ENCODE results near the gene TOPAZ1.

The TOPAZ1 gene

DNA sequence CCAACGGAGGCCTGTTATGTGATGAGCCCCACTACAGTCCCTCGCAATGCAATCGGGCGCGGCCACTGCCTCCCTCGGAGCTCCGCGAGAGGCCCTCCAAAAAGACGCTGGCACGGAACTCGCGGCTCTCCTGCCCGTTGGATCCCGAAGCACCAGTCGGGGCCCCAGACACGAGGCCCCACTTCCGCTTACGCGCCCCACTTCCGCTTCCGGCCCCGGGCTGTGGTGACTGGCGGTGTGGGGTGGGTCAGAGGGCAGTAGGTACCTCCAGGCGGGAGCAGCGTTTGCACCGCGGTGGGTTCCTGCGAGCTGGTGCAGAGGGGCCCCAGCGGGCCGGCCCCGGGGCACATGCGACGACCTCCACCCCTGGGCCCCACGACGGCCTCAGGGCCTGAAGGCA lies at the start of gene TOPAZ1:
Gene TOPAZ1, plus strand, starts transcription at position 181 of the 400 bp plus-strand sequence. Its CDS starts 168 bp downstream, at position 349.
- no peak for DNase-seq (ENCODE audit: low read depth)

DNA sequence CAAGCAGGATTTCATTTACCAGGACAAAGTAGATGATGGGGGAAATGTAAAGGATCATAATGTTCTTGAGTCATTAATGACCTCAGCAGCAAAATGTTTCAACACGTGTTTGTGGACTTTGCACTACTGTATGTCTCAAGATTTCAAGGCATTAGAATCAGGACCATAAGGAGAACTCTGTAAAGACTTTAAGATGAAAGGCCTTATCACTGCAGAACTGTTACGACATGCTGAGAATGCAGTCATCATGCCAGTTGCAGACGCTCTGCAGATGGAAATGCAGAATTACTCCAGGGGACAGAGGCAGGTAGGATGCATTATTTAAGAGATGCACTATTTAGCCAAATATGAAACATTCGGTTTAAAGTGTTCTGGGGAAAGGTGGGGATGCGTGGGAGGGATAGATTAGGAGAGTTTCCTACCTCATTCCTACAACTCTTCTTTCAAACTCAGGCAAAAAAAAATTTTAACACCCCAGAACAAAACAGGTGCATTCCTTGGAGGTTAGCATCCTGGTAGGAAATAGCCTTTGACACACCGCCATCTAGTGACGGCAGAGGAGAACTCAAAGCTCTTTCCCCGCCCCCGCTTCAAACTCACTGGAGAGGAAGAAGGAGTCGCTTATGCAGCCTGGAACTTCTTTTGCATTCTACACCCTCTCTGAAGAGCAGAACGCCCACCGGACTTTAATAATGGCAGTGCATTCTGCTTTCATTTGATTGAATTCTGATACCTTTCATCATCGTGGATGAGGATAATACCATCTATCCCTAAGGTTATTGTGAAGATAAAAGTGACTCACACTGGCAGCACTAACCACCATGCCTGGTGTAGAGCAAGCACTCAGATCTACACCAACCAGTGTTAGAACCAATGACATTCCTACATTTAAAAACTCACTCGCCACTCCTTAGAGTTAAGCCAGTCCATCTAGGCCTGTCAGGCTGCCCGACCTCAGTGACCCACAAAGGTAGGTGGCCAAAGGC lies 43.1 kb upstream of the TOPAZ1 start:
- DNase-seq (ENCODE audit: low read depth): peak; percentile 52

DNA sequence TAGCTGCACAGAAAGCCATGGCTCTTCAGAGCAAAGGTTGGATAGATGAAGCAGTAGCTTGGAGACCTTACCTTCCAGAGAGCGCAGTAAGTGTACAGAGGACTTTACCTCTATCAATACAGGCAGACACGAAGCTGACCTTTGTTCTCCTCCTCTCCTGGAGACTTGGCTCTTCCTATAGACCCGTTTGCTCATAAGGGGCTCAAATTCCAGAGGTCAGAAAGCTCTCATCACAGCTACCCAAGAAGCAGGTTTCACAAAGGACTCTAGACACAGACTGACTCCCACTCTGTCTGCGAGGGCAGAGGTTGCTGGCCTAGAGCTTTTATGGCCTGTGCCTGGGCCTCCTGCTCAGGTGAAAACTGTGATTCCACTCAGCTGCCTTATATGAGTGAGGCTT lies 35.4 kb upstream of the TOPAZ1 start:
- DNase-seq (ENCODE audit: low read depth): no peak

DNA sequence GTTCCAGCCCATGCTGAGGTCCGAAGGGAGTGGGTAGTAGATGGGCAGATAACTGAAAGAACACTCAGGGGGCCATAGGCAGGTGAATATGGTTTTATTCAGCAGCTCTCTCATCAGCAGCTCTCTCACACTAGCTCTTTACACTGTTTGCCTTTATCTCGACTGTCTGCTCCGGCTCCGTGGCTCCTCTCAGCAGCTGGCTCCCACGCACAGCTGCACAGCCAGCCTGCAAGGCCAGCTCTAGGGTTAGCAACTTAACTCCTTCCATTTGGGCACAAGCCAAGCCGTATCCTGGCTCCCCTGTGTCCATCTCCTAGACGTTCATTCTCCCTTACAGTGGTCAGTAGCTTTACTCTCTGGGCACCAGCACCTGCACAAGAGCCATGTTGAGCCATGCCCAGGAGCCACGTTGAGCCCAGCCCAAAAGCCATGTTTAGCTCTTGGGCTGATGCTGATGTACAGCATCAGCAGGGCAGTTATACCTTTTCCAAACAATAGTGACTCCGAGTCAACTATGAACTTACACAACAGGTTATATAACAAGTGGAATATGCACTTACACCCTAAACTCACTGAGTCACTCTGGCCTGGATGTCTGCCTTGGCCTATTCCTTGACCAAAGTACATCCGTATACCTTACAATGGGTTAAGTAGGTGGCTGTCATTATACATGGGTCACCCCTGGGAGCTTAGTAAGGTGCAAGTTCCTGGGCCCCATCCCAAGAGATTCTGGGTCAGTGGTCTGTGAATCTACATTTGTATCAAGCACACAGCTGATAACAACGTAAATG lies 34.6 kb upstream of the TOPAZ1 start:
- no peak for DNase-seq (ENCODE audit: low read depth)

DNA sequence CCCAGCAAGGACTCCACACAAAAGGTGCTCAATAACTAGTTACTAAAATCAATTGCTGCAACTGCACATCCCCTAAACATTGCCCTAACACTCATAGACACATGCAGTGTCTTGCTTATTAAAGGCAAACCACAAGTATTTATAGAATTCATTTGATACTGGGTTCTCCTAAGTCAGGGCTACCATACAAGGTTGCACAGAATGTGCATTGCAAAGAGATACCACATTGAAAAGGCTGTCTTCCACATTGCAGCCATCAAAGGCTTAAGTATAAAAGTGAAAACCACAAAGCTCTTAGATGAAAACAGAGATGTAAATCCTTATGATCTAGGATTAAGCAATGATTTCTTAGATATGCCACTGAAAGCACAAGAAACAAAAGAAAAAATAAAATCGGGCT lies 33.6 kb upstream of the TOPAZ1 start:
- DNase-seq (ENCODE audit: low read depth): peak; percentile 68

DNA sequence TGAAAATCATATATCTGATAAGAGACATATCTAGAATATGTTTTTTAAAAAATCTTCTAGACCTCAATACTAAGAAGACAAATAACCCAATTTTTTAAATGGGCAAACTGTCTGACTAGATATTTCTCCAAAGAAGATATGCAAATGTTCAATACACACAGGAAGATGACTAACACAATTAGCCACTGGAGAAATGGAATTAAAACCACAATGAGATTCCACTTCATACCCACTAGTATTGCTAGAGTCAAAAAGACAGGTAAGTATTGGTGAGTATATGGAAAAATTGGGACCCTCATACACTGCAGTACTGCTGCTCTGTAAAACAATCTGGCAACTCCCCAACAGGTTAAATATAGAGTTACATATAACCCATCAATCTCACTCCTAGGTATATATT lies 33.1 kb upstream of the TOPAZ1 start:
- DNase-seq (ENCODE audit: low read depth): no peak

DNA sequence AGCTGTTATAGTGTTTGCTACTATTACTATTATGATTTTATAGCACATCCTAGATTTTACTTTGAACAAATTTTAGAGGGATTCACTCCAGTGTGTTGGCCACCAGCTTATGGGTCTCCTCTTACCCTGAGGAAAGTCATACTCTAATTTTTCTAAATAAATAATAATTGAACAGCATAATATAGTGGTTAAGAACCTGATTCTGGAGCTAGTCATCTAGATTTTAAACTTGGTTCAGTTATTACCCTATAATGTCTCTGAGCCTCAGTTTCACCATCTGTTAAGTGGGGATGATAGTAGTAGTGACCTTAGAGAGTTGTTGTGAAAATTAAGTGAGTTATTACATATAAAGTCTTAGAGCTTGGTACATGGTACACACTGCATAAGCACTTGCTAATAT lies 30.7 kb upstream of the TOPAZ1 start:
- no peak for DNase-seq (ENCODE audit: low read depth)

DNA sequence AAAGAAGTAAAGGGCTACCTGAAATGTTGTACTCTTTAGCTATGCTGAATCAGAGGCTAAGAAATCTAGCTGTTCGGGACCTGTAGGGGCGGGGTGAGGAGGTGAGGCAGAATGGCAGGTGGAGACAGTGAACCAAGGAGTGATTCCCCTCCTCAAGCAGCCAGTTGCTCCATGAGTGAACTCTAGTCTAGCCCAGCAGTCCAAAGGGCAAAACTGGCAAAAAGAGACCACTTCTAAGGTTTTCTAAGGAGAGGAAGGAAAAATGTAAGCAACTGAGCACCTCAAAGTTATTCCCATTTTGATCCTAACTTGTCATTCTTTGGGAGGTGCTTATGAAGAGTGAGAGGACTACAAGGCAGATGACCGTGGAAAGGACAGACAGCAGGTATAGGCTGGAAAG lies 19.3 kb upstream of the TOPAZ1 start:
- no peak for DNase-seq (ENCODE audit: low read depth)

DNA sequence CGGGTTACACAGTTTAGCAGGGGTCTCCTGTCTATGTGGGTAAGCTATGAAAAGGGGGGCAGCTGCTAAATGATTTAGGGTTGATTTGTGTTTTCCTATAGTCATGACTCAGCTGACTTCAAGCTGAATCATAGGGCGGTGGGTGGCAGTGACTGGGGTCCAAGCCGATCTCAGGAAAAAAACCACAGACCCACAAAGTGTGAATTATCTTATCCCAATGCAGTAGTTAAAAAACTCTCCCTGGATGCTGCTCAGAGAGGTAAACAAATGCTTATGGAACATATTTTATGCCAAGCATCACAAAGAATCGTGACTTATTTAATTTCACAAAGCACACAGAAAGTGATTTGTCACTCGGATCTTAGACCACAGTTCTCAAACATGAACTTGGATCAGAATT lies 18.4 kb upstream of the TOPAZ1 start:
- no peak for DNase-seq (ENCODE audit: low read depth)

DNA sequence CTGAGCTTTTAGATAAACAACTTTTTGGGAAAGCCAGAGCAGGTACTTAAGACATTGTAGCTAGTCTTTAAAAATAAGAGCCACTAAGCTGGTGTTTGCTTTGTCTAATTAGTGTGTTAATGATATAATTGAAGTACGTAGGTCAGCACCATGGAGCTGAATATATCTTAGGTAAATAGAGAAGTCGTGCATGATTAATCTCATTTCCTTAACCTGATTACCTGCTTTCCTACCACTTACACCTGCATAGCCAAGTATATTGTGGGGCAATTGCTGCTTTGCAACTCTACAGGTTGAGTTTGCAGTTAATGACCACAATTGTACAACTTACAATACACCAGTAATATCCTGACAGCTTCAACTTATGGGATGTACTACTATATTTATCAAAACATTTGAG lies 17.6 kb upstream of the TOPAZ1 start:
- no peak for DNase-seq (ENCODE audit: low read depth)

DNA sequence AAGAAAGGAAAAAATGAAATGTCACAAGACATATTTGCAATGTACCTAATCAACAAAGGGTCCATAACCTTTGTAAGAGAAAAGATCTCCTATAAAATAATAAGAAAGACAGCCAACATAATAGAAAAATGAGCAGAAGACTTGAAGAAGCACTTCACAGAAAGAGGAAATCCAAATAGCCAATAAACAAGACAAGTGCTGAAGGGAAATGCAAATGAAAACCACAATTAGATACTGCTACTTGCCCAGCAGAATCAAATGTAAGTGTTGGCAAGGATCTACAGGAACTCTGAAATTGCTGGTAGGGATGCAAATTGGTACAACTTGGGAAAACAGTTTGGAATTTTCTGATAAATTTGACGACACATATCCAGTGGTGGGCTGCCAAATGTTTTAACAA lies 15.1 kb upstream of the TOPAZ1 start:
- no peak for DNase-seq (ENCODE audit: low read depth)

DNA sequence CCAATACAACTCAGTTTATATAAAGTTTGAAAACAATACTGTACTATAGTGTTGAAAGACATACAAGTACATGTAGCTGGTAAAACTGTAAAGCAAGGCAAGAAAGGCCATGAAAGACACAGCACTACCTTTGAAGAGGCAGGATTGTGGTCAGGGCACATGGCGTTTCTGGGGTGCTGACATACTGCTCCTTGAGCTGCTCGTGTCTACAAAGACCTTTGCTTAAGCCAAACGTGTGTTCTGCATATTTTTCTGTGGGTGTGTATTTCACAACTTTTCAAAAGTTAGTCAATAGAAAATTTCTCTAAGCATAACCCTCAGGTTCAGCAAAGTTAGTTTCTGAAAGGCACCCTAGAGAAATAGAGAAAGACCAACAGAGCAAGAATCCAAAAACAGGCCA lies 14.1 kb upstream of the TOPAZ1 start:
- peak; percentile 36 for DNase-seq (ENCODE audit: low read depth)

DNA sequence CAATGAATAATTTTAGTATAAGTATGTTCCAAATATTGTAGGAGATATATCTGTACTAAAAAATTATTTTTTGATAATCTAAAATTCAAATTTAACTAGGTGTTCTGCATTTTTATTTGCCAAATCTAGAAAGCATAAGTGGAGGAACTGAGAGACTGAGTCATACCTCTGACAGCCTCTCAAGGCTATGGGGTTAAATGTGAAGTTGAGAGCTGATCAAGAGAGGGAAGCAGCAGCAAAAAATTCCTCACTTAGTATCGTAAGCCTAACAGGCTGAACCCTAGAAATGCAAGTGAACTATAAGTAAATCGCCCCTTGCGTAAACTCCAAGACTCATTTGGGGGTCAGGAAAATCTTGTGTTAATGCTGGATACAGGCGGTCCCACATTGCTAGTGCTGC lies 12.8 kb upstream of the TOPAZ1 start:
- DNase-seq (ENCODE audit: low read depth): no peak

DNA sequence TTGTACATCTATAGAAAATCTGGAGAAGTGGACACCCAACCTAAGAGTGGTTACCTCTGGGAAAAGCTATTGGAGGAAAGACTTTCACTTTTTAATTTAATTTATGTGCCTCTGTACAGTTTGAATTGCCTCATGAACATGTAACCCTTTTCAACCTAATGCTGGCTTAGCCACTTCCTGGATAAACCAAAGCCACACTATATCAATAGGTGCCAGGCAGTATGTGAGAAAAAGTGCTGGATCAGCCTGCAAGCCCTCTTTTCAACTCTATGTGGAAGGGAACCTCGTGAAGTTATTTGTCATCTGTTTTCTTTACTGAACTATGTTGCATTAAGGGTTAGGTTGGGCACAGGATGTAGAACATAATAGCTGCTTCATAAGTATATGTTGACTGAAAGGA lies 9.3 kb upstream of the TOPAZ1 start:
- DNase-seq (ENCODE audit: low read depth): no peak

DNA sequence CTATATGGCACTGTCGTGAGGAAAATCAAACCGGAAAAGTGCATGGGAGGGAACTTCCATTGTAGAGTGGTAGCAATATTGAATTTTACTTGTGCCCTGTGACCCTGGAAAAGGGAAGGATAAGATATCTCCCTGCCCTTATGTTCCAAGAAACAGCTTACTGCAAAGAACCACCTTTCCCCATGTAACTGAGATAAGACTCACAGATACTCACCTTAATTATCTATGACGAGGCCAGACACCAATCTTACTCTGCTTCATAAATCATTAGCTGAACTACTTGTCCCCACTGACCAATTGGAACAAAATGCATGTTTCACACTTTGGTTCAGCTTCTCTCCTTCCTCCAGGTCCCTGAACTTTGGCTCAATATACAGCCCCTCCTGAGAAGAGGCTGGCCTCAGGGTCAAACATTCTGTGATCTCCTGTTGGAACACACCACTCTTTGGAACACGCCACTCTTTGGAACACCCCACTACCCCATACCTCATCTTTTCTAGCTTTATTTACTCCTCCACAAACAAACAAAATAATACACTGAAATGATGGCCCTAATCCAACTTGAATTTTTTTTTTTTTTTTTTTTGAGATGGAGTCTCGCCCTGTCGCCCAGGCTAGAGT lies 6.9 kb upstream of the TOPAZ1 start:
- no peak for DNase-seq (ENCODE audit: low read depth)

DNA sequence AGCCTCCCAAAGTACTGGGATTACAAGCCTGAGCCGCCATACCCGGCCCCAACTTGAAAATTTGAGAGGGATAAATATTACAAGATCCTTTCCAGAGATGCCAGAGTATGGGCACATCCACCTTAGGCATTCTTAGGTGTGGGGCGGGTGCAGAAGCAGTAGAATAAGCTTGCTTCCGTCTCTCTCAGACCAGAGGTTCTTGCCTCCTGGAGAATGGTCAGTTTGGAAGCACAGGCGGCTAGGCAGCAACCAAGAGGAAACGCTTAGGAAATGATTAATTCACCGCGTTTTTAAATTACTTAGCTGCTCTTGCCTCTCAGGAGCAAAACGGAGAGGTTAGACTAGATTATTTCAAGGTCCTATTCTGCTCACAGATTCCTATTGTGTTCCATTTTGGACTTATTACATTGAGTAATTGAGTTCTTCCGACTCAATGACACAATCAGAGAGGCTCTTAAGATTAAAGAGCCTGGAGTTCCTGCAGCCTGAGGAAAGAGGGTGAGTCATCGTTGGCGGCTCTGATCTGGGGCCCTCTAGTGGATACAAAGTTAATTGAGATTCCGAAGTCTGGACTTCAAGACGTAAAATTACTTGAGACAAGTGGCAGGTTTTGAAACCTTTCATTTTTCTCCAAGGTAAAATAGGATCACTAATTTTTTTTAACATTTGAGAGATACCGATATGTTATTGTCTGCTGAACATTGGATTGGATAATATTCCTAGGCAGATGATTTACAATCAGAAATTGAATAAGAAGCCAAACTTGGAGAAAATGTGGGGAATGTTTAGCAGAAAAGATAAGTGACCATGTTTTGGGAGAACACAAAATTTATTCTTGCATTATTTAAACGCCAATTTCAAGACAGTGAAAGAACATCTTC lies 5.8 kb upstream of the TOPAZ1 start:
- DNase-seq (ENCODE audit: low read depth): peak; percentile 95

DNA sequence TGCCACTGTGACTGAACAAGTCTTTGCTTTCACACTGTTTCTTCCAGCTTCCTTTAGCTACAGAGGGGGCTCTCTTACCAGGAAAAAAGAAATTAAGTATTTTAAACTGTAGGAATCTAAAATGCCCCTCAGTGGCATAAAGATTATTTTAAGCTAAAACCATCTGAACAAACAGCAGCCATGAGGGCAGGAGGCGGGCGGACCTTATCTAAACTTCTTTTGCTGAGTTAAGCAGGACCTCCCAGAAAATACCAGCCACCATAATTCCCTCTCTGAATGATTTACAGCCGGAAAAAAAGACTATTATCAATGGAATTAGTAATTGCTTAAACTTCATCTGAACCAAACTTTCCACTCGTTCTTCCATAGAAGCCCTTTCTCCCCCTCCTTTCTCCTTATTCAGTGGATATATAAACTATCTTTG lies 5.2 kb upstream of the TOPAZ1 start:
- DNase-seq (ENCODE audit: low read depth): peak; percentile 47

DNA sequence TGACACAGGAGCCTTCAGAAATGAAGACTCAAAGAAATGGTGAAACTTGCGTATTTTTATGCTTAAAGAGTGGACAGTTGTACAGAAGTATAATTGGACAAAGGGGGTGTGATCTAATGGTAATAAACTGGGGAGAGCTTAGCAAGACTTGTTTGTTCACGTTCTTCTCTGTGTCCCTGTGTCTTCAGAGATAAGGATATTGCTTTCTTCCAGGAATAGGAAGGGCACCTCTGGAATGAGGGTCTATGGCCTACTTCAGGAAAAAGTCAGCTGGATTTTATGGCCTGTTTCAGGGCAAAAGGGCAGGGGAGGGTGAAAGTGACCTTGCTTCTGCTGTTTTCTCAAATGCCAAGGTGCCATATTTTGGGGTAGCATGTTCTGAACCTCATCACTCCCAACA lies 4.5 kb upstream of the TOPAZ1 start:
- no peak for DNase-seq (ENCODE audit: low read depth)

DNA sequence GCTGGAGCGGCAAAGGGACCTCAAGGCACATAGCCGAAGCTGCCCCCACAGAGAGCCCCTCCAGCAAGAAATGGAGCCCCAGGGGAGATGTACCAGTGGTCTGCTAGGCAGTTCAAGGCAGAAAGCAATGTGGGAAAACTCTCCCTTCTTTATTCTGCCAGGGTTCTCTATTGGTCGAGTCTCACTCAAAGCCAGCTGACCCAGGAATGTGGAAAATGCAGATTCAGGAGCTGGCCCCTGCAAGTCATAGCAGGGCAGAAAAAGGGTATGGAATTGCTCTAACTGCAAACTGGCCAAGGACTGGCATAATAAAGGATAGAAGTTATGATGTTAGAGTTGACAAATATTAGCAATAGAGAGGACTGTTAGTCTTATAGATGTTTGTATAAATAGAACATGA lies 4.0 kb upstream of the TOPAZ1 start:
- DNase-seq (ENCODE audit: low read depth): no peak

DNA sequence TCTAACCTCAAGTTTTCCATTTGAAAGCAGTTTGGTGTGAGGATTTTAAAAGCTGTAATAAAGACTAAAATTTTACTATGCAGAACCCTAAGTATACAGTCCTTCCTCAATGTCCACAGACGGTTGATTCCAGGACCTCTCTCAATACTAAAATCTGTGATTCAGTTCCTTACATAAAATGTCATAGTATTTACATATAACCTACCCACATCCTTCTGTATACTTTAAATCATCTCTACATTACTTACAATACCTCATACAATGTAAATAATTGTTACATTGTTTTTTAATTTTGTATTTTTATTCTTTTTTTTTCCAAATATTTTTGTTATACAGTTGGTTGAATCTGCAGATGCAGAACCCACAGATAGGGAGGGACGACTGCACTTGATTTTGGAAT lies 2.8 kb upstream of the TOPAZ1 start:
- no peak for DNase-seq (ENCODE audit: low read depth)

DNA sequence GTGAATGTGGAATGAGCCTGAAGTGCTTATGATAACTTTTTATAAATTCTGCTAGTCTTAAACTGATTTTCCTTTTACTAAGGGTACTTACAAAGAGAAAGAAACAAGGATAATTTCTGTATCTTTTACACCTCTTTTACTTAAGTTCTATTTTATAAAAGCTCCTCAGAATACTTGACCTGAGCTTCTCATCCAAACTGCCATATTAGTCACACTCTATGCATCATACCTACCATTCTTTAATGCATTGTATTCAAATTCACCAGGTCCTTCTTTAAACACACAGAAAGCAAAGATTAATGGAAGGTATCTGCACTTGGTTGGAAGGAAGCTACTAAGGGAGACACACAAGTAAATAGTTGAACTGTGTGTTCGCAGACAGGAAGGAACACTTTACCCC lies 1.6 kb upstream of the TOPAZ1 start:
- DNase-seq (ENCODE audit: low read depth): no peak

DNA sequence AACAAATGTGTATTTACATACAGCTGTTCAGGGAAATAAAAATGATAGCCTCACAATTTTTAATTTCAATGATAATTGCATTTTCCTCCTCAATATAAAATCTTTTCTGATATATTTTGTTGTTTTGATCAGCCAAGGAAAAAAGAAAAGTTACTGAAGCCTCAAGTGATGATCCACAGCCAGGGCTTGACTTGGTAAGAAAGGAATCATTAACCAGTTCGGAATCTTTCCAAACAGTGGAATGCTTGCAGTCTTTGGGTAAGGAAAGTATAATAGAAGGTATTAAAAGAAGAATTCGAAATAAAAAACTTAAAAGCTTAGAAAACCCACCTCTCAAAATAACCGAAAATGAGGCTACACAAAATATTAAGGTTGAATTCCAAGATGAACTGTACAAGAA lies 1.0 kb downstream of the TOPAZ1 start:
- no peak for DNase-seq (ENCODE audit: low read depth)

Measured in amniotic epithelial cell (primary cell).